Adrenal gland (tissue), 12 donors: ENCODE data around the gene DHDH. TPM values are rescaled to one million over a fixed set of nuclear protein-coding genes. Genes with fewer than 3 reads are reported as not detected.

ENCODE experiments used
- DNase-seq, 7 donors: peaks; one replicate each; pipeline ENCODE4 v3.0.0-alpha.2; 2019 to 2020
- H3K27ac ChIP-seq, 5 donors: fragments of 200-600 bp; sonication (generic) in 4 of 5; 1 replicate in 3 of 5; 2 replicates in 2 of 5; pipeline versions ENCODE4 v1.5.1 to v1.8.0; 2016 to 2020; ENCODE audit warnings: mild to moderate bottlenecking in 1 of 5
- H3K27me3 ChIP-seq: fragments of 200-600 bp; 2 replicates; pipeline ENCODE4 v1.8.0; 2021
- H3K36me3 ChIP-seq, 2 donors: fragments of 200-600 bp; replicated peaks in 1 of 2; 1 replicate in 1 of 2; 2 replicates in 1 of 2; pipeline versions ENCODE4 v1.5.1 to v1.8.0; 2018 to 2022
- H3K4me1 ChIP-seq, 2 donors: fragments of 200-600 bp; replicated peaks in 1 of 2; 1 replicate in 1 of 2; 2 replicates in 1 of 2; pipeline versions ENCODE4 v1.5.1 to v1.8.0; 2018 to 2021
- H3K4me3 ChIP-seq, 4 donors: fragments of 200-600 bp; sonication (generic) in 3 of 4; one replicate each; pipeline ENCODE4 v1.5.1; 2016 to 2018
- H3K9me3 ChIP-seq, 3 donors: fragments of 200-600 bp; sonication (generic) in 1 of 3; replicated peaks in 1 of 3; 1 replicate in 2 of 3; 2 replicates in 1 of 3; pipeline versions ENCODE4 v1.5.1 to v1.8.0; 2016 to 2021
- POLR2A ChIP-seq, 2 donors: fragments of 450-650 bp; IDR thresholded peaks; one replicate each; pipeline ENCODE4 v1.6.1; 2017; ENCODE audit warnings: antibody characterized with exemption in 2 of 2, mild to moderate bottlenecking in 2 of 2, moderate library complexity in 1 of 2
- WGBS, 4 donors: extraction: QIAGEN DNeasy Blood & Tissue Kit in 2 of 4; methylation state at CpG; one replicate each; pipeline versions ENCODE4 v1.1.5 to v1.1.7; 2013 to 2017; 5-methylcytosine and 5-hydroxymethylcytosine counted together
- intact Hi-C, 2 donors: fragments of 100-400 bp; cut with DNase I; formaldehyde crosslinking; loops; one replicate each; pipeline versions ENCODE4 v1.14.1 to v1.15.0; 2022 to 2023
- polyA plus RNA-seq, 3 donors: library from polyadenylated mRNA; stranded (reverse); fragments of 200-250 nt in 2 of 3; fragments of 350-450 nt in 1 of 3; fragmentation: Illumina TruSeq in 1 of 3; extraction: RNeasy Lipid Tissue Mini Kit (QIAGEN cat#74804) in 1 of 3; gene quantifications; one replicate each; pipeline ENCODE4 v1.2.3, GENCODE V29; 2013 to 2014
- total RNA-seq, 9 donors: library from RNA; depleted of rRNA in 4 of 9; stranded (reverse); fragments of >200 nt in 4 of 9; fragments of 120-200 nt in 1 of 9; fragmentation: NEBNext Ultra II Directional in 1 of 9; extraction: Animal tissue kit (Norgen Biotek cat#: 25700) in 1 of 9; gene quantifications; one replicate each; pipeline versions ENCODE4 v1.1.0 to v1.2.4, GENCODE V29; 2013 to 2023
- TF ChIP-seq, protein P1 (sequence below), 6 experiments: fragments of 450-650 bp in 4 of 6; fragments of 200-600 bp in 2 of 6; sonication (generic) in 1 of 6; IDR thresholded peaks; 1 replicate in 5 of 6; 2 replicates in 1 of 6; pipeline versions ENCODE4 v1.5.1 to v1.8.0; 2016 to 2021; ENCODE audit warnings: antibody characterized with exemption in 6 of 6, mild to moderate bottlenecking in 2 of 6, moderate library complexity in 1 of 6
- donor health status: healthy with polysubstance abuse.
- donor health status: Bipolar disorder and iron deficiency.
- donor health status: DM: yes; HTN: yes; CAD: no.
- donor health status: DM: no; HTN: no; CAD: no.
- donor health status: DM: no; HTN: no; CAD: no.
- donor health status: DM: yes; HTN: yes; CAD: no.

DHDH gene
- total and polyA plus RNA-seq, 12 donors = 0.17 to 2.8 (median 0.38) TPM; not detected in 5

DNA sequence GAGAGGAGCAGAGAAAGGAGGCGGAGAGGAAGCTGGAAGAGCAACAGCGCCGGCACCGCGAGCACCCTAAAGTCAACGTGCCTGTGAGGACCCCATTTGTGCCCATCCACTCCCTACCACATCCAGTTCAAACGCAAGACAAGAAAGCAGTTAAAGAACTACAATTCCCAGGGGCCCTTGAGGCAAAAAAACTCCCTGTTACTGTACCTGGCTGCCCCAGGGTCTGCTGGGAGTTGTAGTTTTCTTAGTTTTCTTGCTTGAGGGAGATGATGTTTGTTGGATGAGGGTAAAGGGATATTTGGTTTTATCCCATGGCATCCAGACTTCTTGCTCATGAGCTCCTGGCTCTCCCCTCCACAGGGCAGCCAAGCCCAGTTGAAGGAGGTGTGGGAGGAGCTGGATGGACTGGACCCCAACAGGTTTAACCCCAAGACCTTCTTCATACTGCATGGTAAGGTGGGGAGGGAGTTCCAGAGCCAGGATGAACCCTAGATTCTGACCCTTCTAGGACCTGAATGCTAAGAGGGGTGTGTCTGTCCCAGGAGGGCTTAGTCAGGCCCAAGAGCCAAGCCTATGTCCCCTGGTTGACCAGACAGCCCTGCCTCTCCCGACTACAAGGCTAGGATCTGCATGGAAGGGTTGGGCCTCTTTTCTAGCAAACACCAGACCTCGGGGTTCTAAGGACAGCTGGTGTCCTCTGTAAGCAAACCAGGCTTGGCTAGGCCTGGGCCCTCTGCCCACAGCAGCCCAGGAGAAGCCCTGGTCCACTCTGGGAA lies 20.2 kb upstream of the DHDH start:
- Histone ChIP-seq H3K27ac (no peak overlapping the region), H3K4me3 (no peak overlapping the region), H3K4me1 (no peaks in the 10 kb centered on the region), H3K9me3 (no peaks in the 10 kb centered on the region), H3K27me3 (no peaks in the 10 kb centered on the region), H3K36me3 (peaks cover 0 to 88% of the 10 kb centered on the region in 2 donors)
- 92 to 98% (median 95%) methylated on average over 7 to 9 of the region's 9 CpGs for WGBS, 4 donors
- DNase-seq = no peak
- TF ChIP-seq POLR2A (IDR thresholded peaks at IDR 0.05) = no peak
- TF ChIP-seq, protein P1, sequence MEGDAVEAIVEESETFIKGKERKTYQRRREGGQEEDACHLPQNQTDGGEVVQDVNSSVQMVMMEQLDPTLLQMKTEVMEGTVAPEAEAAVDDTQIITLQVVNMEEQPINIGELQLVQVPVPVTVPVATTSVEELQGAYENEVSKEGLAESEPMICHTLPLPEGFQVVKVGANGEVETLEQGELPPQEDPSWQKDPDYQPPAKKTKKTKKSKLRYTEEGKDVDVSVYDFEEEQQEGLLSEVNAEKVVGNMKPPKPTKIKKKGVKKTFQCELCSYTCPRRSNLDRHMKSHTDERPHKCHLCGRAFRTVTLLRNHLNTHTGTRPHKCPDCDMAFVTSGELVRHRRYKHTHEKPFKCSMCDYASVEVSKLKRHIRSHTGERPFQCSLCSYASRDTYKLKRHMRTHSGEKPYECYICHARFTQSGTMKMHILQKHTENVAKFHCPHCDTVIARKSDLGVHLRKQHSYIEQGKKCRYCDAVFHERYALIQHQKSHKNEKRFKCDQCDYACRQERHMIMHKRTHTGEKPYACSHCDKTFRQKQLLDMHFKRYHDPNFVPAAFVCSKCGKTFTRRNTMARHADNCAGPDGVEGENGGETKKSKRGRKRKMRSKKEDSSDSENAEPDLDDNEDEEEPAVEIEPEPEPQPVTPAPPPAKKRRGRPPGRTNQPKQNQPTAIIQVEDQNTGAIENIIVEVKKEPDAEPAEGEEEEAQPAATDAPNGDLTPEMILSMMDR (IDR thresholded peaks at IDR 0.05) = no peak
- intact Hi-C loops = no loop called here

DNA sequence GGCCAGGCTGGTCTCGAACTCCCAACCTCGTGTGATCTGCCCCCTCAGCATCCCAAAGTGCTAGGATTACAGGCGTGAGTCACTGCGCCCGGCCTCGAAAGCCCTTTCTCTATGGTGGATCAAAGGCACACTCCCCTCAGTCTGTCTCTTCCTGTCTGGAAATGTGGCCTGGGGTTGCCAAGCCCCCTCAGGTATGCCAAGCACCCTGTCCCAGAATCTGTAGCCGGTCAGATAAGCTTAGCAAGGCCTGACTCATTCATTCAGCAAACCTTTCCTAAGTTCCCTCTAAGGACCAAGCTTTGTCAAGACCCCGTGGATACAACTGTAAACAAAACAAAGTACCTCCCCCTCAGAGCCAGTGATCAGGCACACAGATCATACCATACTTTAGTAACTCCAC lies 19.3 kb upstream of the DHDH start:
- H3K4me3 ChIP-seq = no peak overlapping the region
- 91 to 96% (median 91%) methylated on average over 2 to 8 of the region's 8 CpGs for WGBS, 4 donors
- intact Hi-C loops = no loop called here
- H3K9me3 ChIP-seq = no peaks in the 10 kb centered on the region
- peaks cover 0 to 95% of the 10 kb centered on the region in 2 donors for H3K36me3 ChIP-seq
- TF ChIP-seq POLR2A (IDR thresholded peaks at IDR 0.05) = no peak
- TF ChIP-seq, protein P1 (IDR thresholded peaks at IDR 0.05) = no peak
- H3K27me3 ChIP-seq = no peaks in the 10 kb centered on the region
- H3K27ac ChIP-seq = no peak overlapping the region
- DNase-seq = no peak
- H3K4me1 ChIP-seq = no peaks in the 10 kb centered on the region

DNA sequence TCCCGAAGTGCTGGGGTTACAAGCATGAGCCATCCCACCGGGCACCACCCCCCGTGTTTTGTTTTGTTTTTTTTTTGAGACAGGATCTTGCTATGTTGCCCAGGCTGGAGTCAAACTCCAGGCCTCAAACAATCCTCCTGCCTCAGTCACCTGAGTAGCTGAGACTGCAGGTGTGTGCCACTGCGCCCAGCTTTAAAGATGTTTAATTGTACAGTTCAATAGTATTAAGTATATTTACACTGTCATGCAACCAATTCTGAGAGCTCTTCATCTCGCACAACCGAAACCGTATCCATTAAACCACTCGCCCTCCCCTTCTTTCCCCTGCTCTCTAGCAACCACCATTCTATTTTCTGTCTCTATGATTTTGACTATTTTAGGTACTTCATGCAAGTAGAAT lies 17.7 kb upstream of the DHDH start:
- Histone ChIP-seq H3K4me1 (no peaks in the 10 kb centered on the region), H3K36me3 (peaks cover 0 to 91% of the 10 kb centered on the region in 2 donors), H3K27ac (no peak overlapping the region), H3K4me3 (no peak overlapping the region), H3K9me3 (no peaks in the 10 kb centered on the region), H3K27me3 (no peaks in the 10 kb centered on the region)
- intact Hi-C loops = no loop called here
- TF ChIP-seq, protein P1 (IDR thresholded peaks at IDR 0.05) = no peak
- TF ChIP-seq POLR2A (IDR thresholded peaks at IDR 0.05) = no peak
- no peak for DNase-seq
- 80 to 88% (median 85%) methylated on average over 8 of the region's 8 CpGs for WGBS, 4 donors

DNA sequence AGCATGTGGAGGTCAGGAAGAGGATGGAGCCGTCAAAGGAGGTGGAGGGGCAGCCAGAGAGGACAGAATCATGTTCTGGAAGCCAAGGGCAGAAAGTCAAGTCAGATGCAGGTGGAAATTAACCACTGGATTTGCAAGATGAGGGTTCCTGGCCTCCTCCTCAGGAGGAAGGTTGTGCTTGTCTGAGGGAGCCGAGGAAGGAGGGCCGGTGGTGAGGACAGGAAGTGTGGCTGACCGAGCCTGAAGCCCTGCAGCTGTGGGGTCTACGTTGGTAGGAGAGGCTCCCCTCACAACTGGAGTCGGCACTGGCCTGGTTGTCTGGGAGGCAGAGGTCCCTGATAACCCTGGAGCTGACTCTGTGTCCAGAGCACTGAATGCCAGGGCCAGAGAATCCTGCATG lies 15.4 kb upstream of the DHDH start:
- no peaks in the 10 kb centered on the region for H3K27me3 ChIP-seq
- intact Hi-C loops = no loop called here
- H3K4me1 ChIP-seq = no peaks in the 10 kb centered on the region
- no peaks in the 10 kb centered on the region for H3K9me3 ChIP-seq
- WGBS, 4 donors = 83 to 94% (median 85%) methylated on average over 4 to 6 of the region's 6 CpGs
- no peak overlapping the region for H3K27ac ChIP-seq
- peaks cover 0 to 80% of the 10 kb centered on the region in 2 donors for H3K36me3 ChIP-seq
- no peak for TF ChIP-seq POLR2A (IDR thresholded peaks at IDR 0.05)
- TF ChIP-seq, protein P1 (IDR thresholded peaks at IDR 0.05) = no peak
- DNase-seq = no peak
- no peak overlapping the region for H3K4me3 ChIP-seq
